K562 (cell line): Measurements from ENCODE around the gene PPT2. TPM values are rescaled to one million over a fixed set of nuclear protein-coding genes. Genes with fewer than 3 reads are reported as not detected.

Source experiments
- ATAC-seq: fragments of 200-7000 bp; cut with Tn5 transposase; 3 replicates; pipeline ENCODE4 v1.9.1; 2020; ENCODE audit warnings: moderate library complexity
- BruUV-seq: library from RNA; stranded (reverse); fragments of 400-500 nt; replicated peaks from 2 replicates; lab custom pipeline; 2021; lab: Mats Ljungman, UMichigan
- CTCF ChIA-PET: fragments of 300-600 bp; formaldehyde crosslinking; extraction: SDS; loops from one replicate; lab custom pipeline; 2021; ENCODE audit warnings: low intra/inter-chr PET ratio; lab: Yijun Ruan, JAX
- POLR2A ChIA-PET: fragments of 300-600, 350-650 bp; sonication (Branson Sonifier 250); formaldehyde crosslinking; extraction: SDS; loops from one replicate; lab custom pipeline; 2021; ENCODE audit warnings: antibody characterized with exemption, inconsistent platforms; lab: Yijun Ruan, JAX
- DNase-seq, 4 experiments: peaks; one replicate each; pipeline versions ENCODE4 v3.0.0 to v3.0.0-alpha.2; 2011 to 2018; ENCODE audit warnings: low spot score in 3 of 4, mixed read lengths in 3 of 4; ENCODE audit errors: extremely low read depth in 1 of 4
- FAIRE-seq: peaks from 2 replicates; lab custom pipeline; 2011; peaks lifted over from hg19 to GRCh38; lab: Jason Lieb, UNC
- H2AFZ ChIP-seq: 2 replicates; pipeline ENCODE4 v1.6.0; 2011; ENCODE audit warnings: low read depth, low read length, control low read depth, inconsistent platforms
- H3K27ac ChIP-seq: fragments of 200-600 bp; 3 replicates; pipeline ENCODE4 v1.8.0; 2011; ENCODE audit warnings: low read depth, mild to moderate bottlenecking, control low read depth, inconsistent platforms, low read length, moderate library complexity, mixed read lengths; ENCODE audit errors: extremely low read depth
- H3K27me3 ChIP-seq, 2 experiments: fragments of 300-600 bp in 1 of 2; 2 replicates in 1 of 2; 3 replicates in 1 of 2; pipeline versions ENCODE4 v1.6.0 to v1.8.0; 2011; ENCODE audit warnings: inconsistent platforms in 2 of 2, low read length in 2 of 2, mild to moderate bottlenecking in 1 of 2, mixed read lengths in 1 of 2, moderate library complexity in 1 of 2; ENCODE audit not compliant: control insufficient read depth in 2 of 2, insufficient read depth in 2 of 2
- H3K36me3 ChIP-seq: fragments of 300-600 bp; 3 replicates; pipeline ENCODE4 v1.8.0; 2011; ENCODE audit warnings: mild to moderate bottlenecking, low read length, inconsistent platforms; ENCODE audit not compliant: control insufficient read depth, insufficient read depth
- H3K4me1 ChIP-seq, 2 experiments: fragments of 200-600 bp in 1 of 2; replicated peaks in 1 of 2; 2 replicates in 1 of 2; 3 replicates in 1 of 2; pipeline versions ENCODE4 v1.5.1 to v1.8.0; 2011; ENCODE audit warnings: inconsistent platforms in 2 of 2, low read length in 2 of 2, mild to moderate bottlenecking in 1 of 2, mixed read lengths in 1 of 2, moderate library complexity in 1 of 2; ENCODE audit not compliant: control insufficient read depth in 2 of 2, insufficient read depth in 2 of 2
- H3K4me2 ChIP-seq: 2 replicates; pipeline ENCODE4 v1.6.1; 2011; ENCODE audit warnings: low read length, control low read depth, inconsistent platforms, mixed read lengths; ENCODE audit not compliant: insufficient read depth
- H3K4me3 ChIP-seq: fragments of 200-600 bp; sonication (generic), shearing (Covaris generic); 2 replicates; pipeline ENCODE4 v1.5.1; 2016; ENCODE audit warnings: control low read depth, inconsistent platforms
- H3K79me2 ChIP-seq: fragments of 200-600 bp; 3 replicates; pipeline ENCODE4 v1.8.0; 2011; ENCODE audit warnings: low read length, inconsistent platforms; ENCODE audit not compliant: control insufficient read depth, insufficient read depth
- H3K9ac ChIP-seq, 2 experiments: 2 replicates each; pipeline versions ENCODE4 v1.6.0 to v1.6.1; 2011; ENCODE audit warnings: low read depth in 2 of 2, low read length in 2 of 2, control low read depth in 1 of 2, inconsistent platforms in 1 of 2, mild to moderate bottlenecking in 1 of 2, mixed read lengths in 1 of 2; ENCODE audit not compliant: insufficient read depth in 1 of 2
- H3K9me1 ChIP-seq: one replicate; pipeline ENCODE4 v1.6.0; 2011; ENCODE audit warnings: inconsistent platforms, mild to moderate bottlenecking, low read length, moderate library complexity; ENCODE audit not compliant: control insufficient read depth, insufficient read depth
- H3K9me3 ChIP-seq: replicated peaks from 2 replicates; pipeline ENCODE4 v1.5.1; 2011; ENCODE audit warnings: low read depth, low read length, inconsistent platforms; ENCODE audit not compliant: control insufficient read depth, insufficient read depth
- H4K20me1 ChIP-seq: replicated peaks from 2 replicates; pipeline ENCODE4 v1.6.1; 2011; ENCODE audit warnings: low read length, inconsistent platforms, mixed read lengths; ENCODE audit not compliant: control insufficient read depth, insufficient read depth
- ADNP ChIP-seq: fragments of 200-800 bp; sonication (Bioruptor generic); IDR thresholded peaks from 2 replicates; pipeline ENCODE4 v1.6.1; 2016; ENCODE audit warnings: missing genetic modification characterization, missing compliant biosample characterization
- EHMT2 ChIP-seq: fragments of 450-650 bp; IDR thresholded peaks from 2 replicates; pipeline ENCODE4 v1.6.1; 2018; ENCODE audit warnings: antibody characterized with exemption
- ESRRB ChIP-seq: fragments of 250-450 bp; sonication (Bioruptor Pico); IDR thresholded peaks from 2 replicates; pipeline ENCODE4 v1.5.0; 2020; ENCODE audit warnings: mild to moderate bottlenecking, moderate library complexity, borderline replicate concordance
- HLTF ChIP-seq: fragments of 450-650 bp; IDR thresholded peaks from 2 replicates; pipeline ENCODE4 v1.6.1; 2016
- POLR2G ChIP-seq: fragments of 200-400 bp; formaldehyde crosslinking; IDR thresholded peaks from 2 replicates; pipeline ENCODE4 v1.6.1; 2017; ENCODE audit warnings: low read depth, mild to moderate bottlenecking, antibody characterized with exemption, low read length, moderate library complexity
- YY1 ChIP-seq, 3 experiments: IDR thresholded peaks; 2 replicates each; pipeline ENCODE4 v1.6.1; 2011; ENCODE audit warnings: low read length in 2 of 3, mild to moderate bottlenecking in 2 of 3, moderate library complexity in 2 of 3, borderline replicate concordance in 1 of 3, control low read depth in 1 of 3, low read depth in 1 of 3; ENCODE audit not compliant: insufficient read depth in 3 of 3, insufficient replicate concordance in 2 of 3, control insufficient read depth in 1 of 3, insufficient read length in 1 of 3; ENCODE audit errors: extremely low read depth in 1 of 3
- ZBTB17 ChIP-seq: fragments of 450-650 bp; formaldehyde crosslinking; IDR thresholded peaks from 2 replicates; pipeline ENCODE4 v1.4.0; 2020; ENCODE audit warnings: mild to moderate bottlenecking
- ZEB2 ChIP-seq: fragments of 450-650 bp; IDR thresholded peaks from 2 replicates; pipeline ENCODE4 v1.6.1; 2016
- ZNF592 ChIP-seq: fragments of 450-650 bp; IDR thresholded peaks from 2 replicates; pipeline ENCODE4 v1.6.1; 2017; ENCODE audit warnings: antibody characterized with exemption, mild to moderate bottlenecking
- WGBS: fragments of 100-300 bp; shearing (Covaris generic); methylation state at CpG from one replicate; pipeline ENCODE4 v1.1.6; 2016; ENCODE audit warnings: low coverage, mixed read lengths; ENCODE audit not compliant: insufficient coverage; ENCODE audit errors: missing lambda C conversion rate; 5-methylcytosine and 5-hydroxymethylcytosine counted together
- in situ Hi-C: fragments of 300-500 bp; cut with MboI; formaldehyde crosslinking; loops from 4 replicates; pipeline ENCODE4 v1.15.0; 2018; ENCODE audit warnings: inconsistent platforms, mixed read lengths
- intact Hi-C: fragments of 100-400 bp; cut with micrococcal nuclease; formaldehyde crosslinking; loops from 2 replicates; pipeline ENCODE4 v1.14.2; 2022
- polyA plus RNA-seq, 8 experiments: library from polyadenylated mRNA; depleted of rRNA in 4 of 8; stranded (reverse) in 5 of 8; unstranded in 3 of 8; fragments of >200 nt; fragmentation: Nextera tagmentation in 2 of 8; fragmentation: Illumina TruSeq in 1 of 8; extraction: Ambion mirVana in 2 of 8; extraction: Trizol in 1 of 8; gene quantifications; 2 replicates each; pipeline versions ENCODE4 v1.2.1 to v1.2.3, GENCODE V29; 2011 to 2014; ENCODE audit warnings: inconsistent platforms in 1 of 8, missing spikeins in 1 of 8
- total RNA-seq, 7 experiments: library from RNA; depleted of rRNA in 6 of 7; stranded (reverse); fragments of >200 nt in 6 of 7; fragmentation: Illumina TruSeq in 2 of 7; extraction: Trizol in 2 of 7; gene quantifications; 2 replicates each; pipeline versions ENCODE4 v1.2.1 to v1.2.3, GENCODE V29; 2011 to 2021; ENCODE audit warnings: low replicate concordance in 1 of 7
- TF ChIP-seq, protein P1 (sequence below): fragments of 450-650 bp; formaldehyde crosslinking; conservative IDR thresholded peaks from 2 replicates; pipeline ENCODE4 v1.4.0; 2022; ENCODE audit warnings: mild to moderate bottlenecking, missing genetic modification characterization
- TF ChIP-seq, protein P2 (sequence below), 3 experiments: IDR thresholded peaks in 2 of 3; conservative IDR thresholded peaks in 1 of 3; 2 replicates each; pipeline ENCODE4 v1.5.1; 2011 to 2012; ENCODE audit warnings: low read length in 3 of 3, mild to moderate bottlenecking in 3 of 3, control low read depth in 2 of 3, improper control_type of control experiment in 1 of 3, inconsistent platforms in 1 of 3, low read depth in 1 of 3, mixed read lengths in 1 of 3, moderate library complexity in 1 of 3; ENCODE audit not compliant: insufficient read depth in 2 of 3

The PPT2 gene
- total and polyA plus RNA-seq, 9 of the 15 experiments (the other 6 are each of a cell fraction or from before 2014, with no cell fraction given) = 27.4 to 98.8 (median 69.9) TPM

- Histone ChIP-seq H3K79me2 (peaks cover 19% of the 10 kb centered on the region), H3K27ac (peak overlapping the region; percentile 83), H3K27me3 (no peaks in the 10 kb centered on the region), H3K9me3 (no peaks in the 10 kb centered on the region), H2AFZ (no peak overlapping the region), H3K9me1 (no peaks in the 10 kb centered on the region), H3K9ac (peak overlapping the region; percentile 27 to 65), H3K4me1 (peaks cover 51 to 57% of the 10 kb centered on the region in 2 experiments), H3K36me3 (peaks cover 67% of the 10 kb centered on the region), H3K4me3 (no peak overlapping the region), H4K20me1 (no peaks in the 10 kb centered on the region), H3K4me2 (peak overlapping the region; percentile 65)
- DNase-seq (peak; percentile 76 to 82 (median 78)), FAIRE-seq (peak; percentile 82), ATAC-seq (peak; percentile 73)
- in situ Hi-C loops (no loop called here), intact Hi-C loops (loop anchor here (2.0 to 5.0 kb wide), 2 partner anchors 26 to 52 kb away; no protein-coding TSS in a partner anchor)
- ChIA-PET POLR2A (interaction anchor here (1.1 to 2.2 kb wide), 5 partner anchors 8 to 201 kb away, joined by 4 to 25 read pairs (median 5); partner anchors contain the start of genes AGPAT1 and FKBPL), CTCF (no interaction called here)
- 42% methylated on average over 11 of the region's 11 CpGs for WGBS
- BruUV-seq = no TSS peak
- TF ChIP-seq ZBTB17 (CRISPR knock-in tag) (no peak), EHMT2 (peak; percentile 87), POLR2G (peak; percentile 69), ADNP (no peak), YY1 (IDR thresholded peaks at IDR 0.05; ENCODE audit: borderline replicate concordance in 1 of 3, control insufficient read depth in 1 of 3, extremely low read depth in 1 of 3, insufficient read depth in 3 of 3, insufficient read length in 1 of 3, insufficient replicate concordance in 2 of 3, low read depth in 1 of 3, low read length in 2 of 3) (peak in 1 of 3 experiments; percentile 49), ZEB2 (peak; percentile 37; the same call in 1 of the 2 replicates), ESRRB (CRISPR knock-in tag) (no peak), HLTF (no peak), ZNF592 (peak; percentile 49; the same call in 1 of the 2 replicates)
- TF ChIP-seq, protein P1, sequence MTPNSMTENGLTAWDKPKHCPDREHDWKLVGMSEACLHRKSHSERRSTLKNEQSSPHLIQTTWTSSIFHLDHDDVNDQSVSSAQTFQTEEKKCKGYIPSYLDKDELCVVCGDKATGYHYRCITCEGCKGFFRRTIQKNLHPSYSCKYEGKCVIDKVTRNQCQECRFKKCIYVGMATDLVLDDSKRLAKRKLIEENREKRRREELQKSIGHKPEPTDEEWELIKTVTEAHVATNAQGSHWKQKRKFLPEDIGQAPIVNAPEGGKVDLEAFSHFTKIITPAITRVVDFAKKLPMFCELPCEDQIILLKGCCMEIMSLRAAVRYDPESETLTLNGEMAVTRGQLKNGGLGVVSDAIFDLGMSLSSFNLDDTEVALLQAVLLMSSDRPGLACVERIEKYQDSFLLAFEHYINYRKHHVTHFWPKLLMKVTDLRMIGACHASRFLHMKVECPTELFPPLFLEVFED (CRISPR knock-in tag) = peak; percentile 80; the same call in 1 of the 2 replicates
- TF ChIP-seq, protein P2, sequence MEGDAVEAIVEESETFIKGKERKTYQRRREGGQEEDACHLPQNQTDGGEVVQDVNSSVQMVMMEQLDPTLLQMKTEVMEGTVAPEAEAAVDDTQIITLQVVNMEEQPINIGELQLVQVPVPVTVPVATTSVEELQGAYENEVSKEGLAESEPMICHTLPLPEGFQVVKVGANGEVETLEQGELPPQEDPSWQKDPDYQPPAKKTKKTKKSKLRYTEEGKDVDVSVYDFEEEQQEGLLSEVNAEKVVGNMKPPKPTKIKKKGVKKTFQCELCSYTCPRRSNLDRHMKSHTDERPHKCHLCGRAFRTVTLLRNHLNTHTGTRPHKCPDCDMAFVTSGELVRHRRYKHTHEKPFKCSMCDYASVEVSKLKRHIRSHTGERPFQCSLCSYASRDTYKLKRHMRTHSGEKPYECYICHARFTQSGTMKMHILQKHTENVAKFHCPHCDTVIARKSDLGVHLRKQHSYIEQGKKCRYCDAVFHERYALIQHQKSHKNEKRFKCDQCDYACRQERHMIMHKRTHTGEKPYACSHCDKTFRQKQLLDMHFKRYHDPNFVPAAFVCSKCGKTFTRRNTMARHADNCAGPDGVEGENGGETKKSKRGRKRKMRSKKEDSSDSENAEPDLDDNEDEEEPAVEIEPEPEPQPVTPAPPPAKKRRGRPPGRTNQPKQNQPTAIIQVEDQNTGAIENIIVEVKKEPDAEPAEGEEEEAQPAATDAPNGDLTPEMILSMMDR (IDR thresholded peaks at IDR 0.05 in 2 of 3, conservative IDR thresholded peaks at IDR 0.05 in 1 of 3; ENCODE audit: insufficient read depth in 2 of 3, low read depth in 1 of 3, low read length in 3 of 3) = peak in 2 of 3 experiments; percentile 11 to 24; a peak in 3 of 6 replicates
Observed at GRCh38 chr6:32168807-32169591, 15.1 kb downstream of the PPT2 start.
